Measurements from ENCODE around the gene SLC26A1. TPM values are rescaled to one million over a fixed set of nuclear protein-coding genes. Genes with fewer than 3 reads are reported as not detected.

The SLC26A1 gene
- total and polyA plus RNA-seq, 2 of the 13 experiments (the other 11 are each of a cell fraction or from before 2014, with no cell fraction given), result 5.4 to 22.9 TPM

GRCh38 chr4:946517-947471 is 46.4 kb downstream of the SLC26A1 start:
- Histone ChIP-seq H3K9me3 (ENCODE audit: low read length) (no peaks in the 10 kb centered on the region), H3K4me2 (ENCODE audit: low read depth, low read length) (no peak overlapping the region; the same call in 1 of the 2 replicates), H3K36me3 (replicated peaks in 1 of 2; ENCODE audit: control insufficient read depth in 1 of 2, insufficient read depth in 2 of 2, low read length in 2 of 2) (no peaks in the 10 kb centered on the region), H3K27ac (ENCODE audit: extremely low read length, insufficient read depth, low read length) (no peak overlapping the region), H3K9ac (ENCODE audit: insufficient read depth, low read depth, low read length) (no peak overlapping the region), H2AFZ (ENCODE audit: low read length) (no peak overlapping the region), H3K4me1 (ENCODE audit: insufficient read depth, low read length) (peaks cover 31% of the 10 kb centered on the region), H3K4me3 (replicated peaks in 1 of 3; ENCODE audit: insufficient read depth in 1 of 3, low read depth in 2 of 3, low read length in 3 of 3) (no peak overlapping the region), H4K20me1 (ENCODE audit: insufficient read depth, low read length) (no peaks in the 10 kb centered on the region), H3K79me2 (ENCODE audit: insufficient read depth, low read length) (no peaks in the 10 kb centered on the region), H3K27me3 (ENCODE audit: control insufficient read depth in 1 of 2, insufficient read depth in 2 of 2, low read length in 2 of 2) (no peaks in the 10 kb centered on the region)
- no peak for FAIRE-seq
- intact Hi-C loops (cut with micrococcal nuclease; ENCODE audit: unreplicated experiment), result no loop called here
- no TSS peak for BruUV-seq (replicated peaks)
- no peak for ATAC-seq
- ChIA-PET CTCF (ENCODE audit: low intra/inter-chr PET ratio, low total read pairs) (no interaction called here), POLR2A (interaction anchor here (1.2 kb wide), 1 partner anchor 15 kb away, joined by 3 read pairs; the partner anchor contains the start of genes GAK and TMEM175)
- no peak for DNase-seq (ENCODE audit: low spot score)
- in situ Hi-C loops (cut with HindIII; ENCODE audit: extremely low pct_ligation_motif_present, low pct_unique_long_range_greater_than_20kb), result no loop called here
- no peak for TF ChIP-seq SOX5 (CRISPR knock-in tag; IDR thresholded peaks at IDR 0.05; ENCODE audit: borderline replicate concordance)
- no peak for TF ChIP-seq DRAP1 (CRISPR knock-in tag; IDR thresholded peaks at IDR 0.05)
- TF ChIP-seq FOXA3 (CRISPR knock-in tag; IDR thresholded peaks at IDR 0.05), result no peak
- TF ChIP-seq SMYD3 (CRISPR knock-in tag; IDR thresholded peaks at IDR 0.05), result no peak
- TF ChIP-seq ZFX (CRISPR knock-in tag; IDR thresholded peaks at IDR 0.05; ENCODE audit: low read depth), result no peak
- TF ChIP-seq ZNF562 (CRISPR knock-in tag; IDR thresholded peaks at IDR 0.05; ENCODE audit: borderline replicate concordance), result no peak
- no peak for TF ChIP-seq MTA1 (CRISPR knock-in tag; IDR thresholded peaks at IDR 0.05; ENCODE audit: borderline replicate concordance)
- TF ChIP-seq ZNF362 (CRISPR knock-in tag; IDR thresholded peaks at IDR 0.05; ENCODE audit: borderline replicate concordance), result no peak
- no peak for TF ChIP-seq RBM39 (IDR thresholded peaks at IDR 0.05; ENCODE audit: low read depth, low read length, poor library complexity, severe bottlenecking)
- no peak for TF ChIP-seq ADNP (CRISPR knock-in tag; IDR thresholded peaks at IDR 0.05)
- no peak for TF ChIP-seq FOXK1 (CRISPR knock-in tag; IDR thresholded peaks at IDR 0.05; ENCODE audit: borderline replicate concordance, low read depth)
- no peak for TF ChIP-seq FOXO1 (CRISPR knock-in tag; IDR thresholded peaks at IDR 0.05)
- TF ChIP-seq ATF1 (CRISPR knock-in tag; IDR thresholded peaks at IDR 0.05), result no peak
- TF ChIP-seq ZNF564 (CRISPR knock-in tag; IDR thresholded peaks at IDR 0.05), result no peak
- no peak for TF ChIP-seq TCF7 (IDR thresholded peaks at IDR 0.05; ENCODE audit: low read depth)
- WGBS (ENCODE audit: low lambda C conversion rate), result 90% methylated on average over 54 of the region's 62 CpGs

All from HepG2 (cell line).